H1 (cell line): ENCODE data around the gene FGD4. TPM values are rescaled to one million over a fixed set of nuclear protein-coding genes. Genes with fewer than 3 reads are reported as not detected.

Source experiments
- CTCF ChIA-PET: fragments of 300-600 bp; sonication (Branson Sonifier 250); formaldehyde crosslinking; loops from one replicate; lab custom pipeline; 2021; ENCODE audit not compliant: partially characterized antibody; lab: Charles Lee
- POLR2A ChIA-PET: fragments of 300-600 bp; sonication (Branson Sonifier 250); formaldehyde crosslinking; loops from one replicate; lab custom pipeline; 2021; ENCODE audit warnings: inconsistent platforms; ENCODE audit not compliant: partially characterized antibody; lab: Charles Lee
- DNase-seq, 2 experiments: peaks; one replicate each; pipeline versions ENCODE4 v3.0.0 to v3.0.0-alpha.2; 2010 to 2022; ENCODE audit warnings: low spot score in 2 of 2, low read depth in 1 of 2, mixed read lengths in 1 of 2
- FAIRE-seq: peaks from 2 replicates; lab custom pipeline; 2011; peaks lifted over from hg19 to GRCh38; lab: Jason Lieb, UNC
- H2AFZ ChIP-seq: 2 replicates; pipeline ENCODE4 v1.8.1; 2012; ENCODE audit warnings: low read length, inconsistent platforms
- H2AK5ac ChIP-seq: 2 replicates; pipeline ENCODE4 v1.6.1; 2013; ENCODE audit warnings: low read depth, low read length
- H2BK120ac ChIP-seq: replicated peaks from 2 replicates; pipeline ENCODE3; 2013; ENCODE audit warnings: low read depth, low read length, inconsistent platforms
- H2BK12ac ChIP-seq: 2 replicates; pipeline ENCODE4 v1.6.1; 2013; ENCODE audit warnings: low read depth, low read length
- H2BK15ac ChIP-seq: 2 replicates; pipeline ENCODE4 v1.6.1; 2013; ENCODE audit warnings: low read length
- H2BK20ac ChIP-seq: 2 replicates; pipeline ENCODE4 v1.6.1; 2013; ENCODE audit warnings: low read length
- H2BK5ac ChIP-seq: 2 replicates; pipeline ENCODE4 v1.6.1; 2013; ENCODE audit warnings: low read depth, low read length
- H3K14ac ChIP-seq: 2 replicates; pipeline ENCODE4 v1.6.1; 2013; ENCODE audit warnings: inconsistent platforms; ENCODE audit not compliant: insufficient read length
- H3K18ac ChIP-seq: 2 replicates; pipeline ENCODE4 v1.6.1; 2013; ENCODE audit warnings: low read length; ENCODE audit errors: extremely low read depth
- H3K23ac ChIP-seq: 2 replicates; pipeline ENCODE4 v1.6.1; 2013; ENCODE audit warnings: inconsistent platforms; ENCODE audit not compliant: insufficient read length
- H3K23me2 ChIP-seq: 2 replicates; pipeline ENCODE4 v1.6.1; 2013; ENCODE audit warnings: low read depth, low read length
- H3K27ac ChIP-seq: 2 replicates; pipeline ENCODE4 v1.6.1; 2011; ENCODE audit warnings: low read depth, low read length, inconsistent platforms
- H3K27me3 ChIP-seq, 4 experiments: replicated peaks in 1 of 4; 1 replicate in 1 of 4; 2 replicates in 3 of 4; pipeline versions ENCODE4 v1.6.1 to v1.8.1; 2011 to 2013; ENCODE audit warnings: low read length in 3 of 4, mild to moderate bottlenecking in 3 of 4, inconsistent platforms in 2 of 4, mixed read lengths in 2 of 4, moderate library complexity in 1 of 4; ENCODE audit not compliant: control insufficient read depth in 3 of 4, insufficient read depth in 3 of 4; ENCODE audit errors: extremely low read depth in 1 of 4
- H3K36me3 ChIP-seq, 4 experiments: 2 replicates each; pipeline versions ENCODE4 v1.6.1 to v1.8.1; 2011 to 2013; ENCODE audit warnings: mild to moderate bottlenecking in 4 of 4, low read length in 3 of 4, moderate library complexity in 2 of 4, control low read depth in 1 of 4, inconsistent platforms in 1 of 4; ENCODE audit not compliant: insufficient read depth in 4 of 4, control insufficient read depth in 2 of 4
- H3K4ac ChIP-seq: replicated peaks from 2 replicates; pipeline ENCODE3; 2013; ENCODE audit warnings: low read length, low read depth, mixed read lengths, inconsistent platforms; ENCODE audit not compliant: insufficient read length
- H3K4me1 ChIP-seq, 4 experiments: replicated peaks in 1 of 4; 1 replicate in 1 of 4; 2 replicates in 3 of 4; pipeline versions ENCODE4 v1.6.1 to v1.8.1; 2011 to 2013; ENCODE audit warnings: low read length in 3 of 4, inconsistent platforms in 2 of 4, mixed read lengths in 1 of 4; ENCODE audit not compliant: insufficient read depth in 4 of 4, control insufficient read depth in 3 of 4
- H3K4me2 ChIP-seq, 2 experiments: 2 replicates each; pipeline versions ENCODE4 v1.6.1 to v1.8.1; 2011 to 2013; ENCODE audit warnings: low read depth in 2 of 2, low read length in 2 of 2, control low read depth in 1 of 2, inconsistent platforms in 1 of 2, mild to moderate bottlenecking in 1 of 2; ENCODE audit not compliant: insufficient read depth in 1 of 2
- H3K4me3 ChIP-seq, 4 experiments: fragments of 200-600, 300-600 bp in 1 of 4; sonication (generic), shearing (Covaris generic), sonication (Bioruptor Twin) in 1 of 4; 2 replicates each; pipeline versions ENCODE4 v1.5.1 to v1.8.1; 2011 to 2016; ENCODE audit warnings: low read length in 4 of 4, low read depth in 3 of 4, control low read depth in 2 of 4, inconsistent platforms in 2 of 4, mild to moderate bottlenecking in 2 of 4, mixed read lengths in 1 of 4, moderate library complexity in 1 of 4; ENCODE audit not compliant: insufficient read depth in 2 of 4; ENCODE audit errors: extremely low read depth in 1 of 4
- H3K56ac ChIP-seq: replicated peaks from 2 replicates; pipeline ENCODE3; 2013; ENCODE audit warnings: low read depth, mild to moderate bottlenecking, mixed read lengths, low read length, inconsistent platforms; ENCODE audit not compliant: insufficient read length
- H3K79me1 ChIP-seq: 2 replicates; pipeline ENCODE4 v1.6.1; 2013; ENCODE audit warnings: low read depth, low read length, control low read depth
- H3K79me2 ChIP-seq, 2 experiments: 2 replicates each; pipeline versions ENCODE4 v1.6.1 to v1.8.1; 2012 to 2013; ENCODE audit warnings: low read length in 2 of 2, mild to moderate bottlenecking in 2 of 2, inconsistent platforms in 1 of 2; ENCODE audit not compliant: insufficient read depth in 2 of 2, control insufficient read depth in 1 of 2
- H3K9ac ChIP-seq, 4 experiments: replicated peaks in 1 of 4; 1 replicate in 1 of 4; 2 replicates in 3 of 4; pipeline versions ENCODE4 v1.6.1 to v1.8.1; 2011 to 2013; ENCODE audit warnings: low read depth in 3 of 4, low read length in 3 of 4, control low read depth in 2 of 4, mild to moderate bottlenecking in 2 of 4, moderate library complexity in 2 of 4, inconsistent platforms in 1 of 4; ENCODE audit errors: extremely low read depth in 1 of 4
- H3K9me3 ChIP-seq, 2 experiments: 2 replicates each; pipeline versions ENCODE4 v1.6.1 to v1.8.1; 2012 to 2013; ENCODE audit warnings: mild to moderate bottlenecking in 2 of 2, moderate library complexity in 2 of 2, control low read depth in 1 of 2, inconsistent platforms in 1 of 2, low read depth in 1 of 2, low read length in 1 of 2, mixed read lengths in 1 of 2; ENCODE audit not compliant: insufficient read depth in 2 of 2
- H4K20me1 ChIP-seq, 2 experiments: replicated peaks in 1 of 2; 2 replicates each; pipeline versions ENCODE3 to v1.8.1; 2011 to 2013; ENCODE audit warnings: inconsistent platforms in 2 of 2, low read length in 2 of 2, mild to moderate bottlenecking in 1 of 2; ENCODE audit not compliant: insufficient read depth in 2 of 2, control insufficient read depth in 1 of 2
- H4K5ac ChIP-seq: 2 replicates; pipeline ENCODE4 v1.6.1; 2013; ENCODE audit warnings: low read length, low read depth, mixed read lengths, inconsistent platforms; ENCODE audit not compliant: insufficient read length
- H4K8ac ChIP-seq: 2 replicates; pipeline ENCODE4 v1.8.0; 2013; ENCODE audit warnings: mild to moderate bottlenecking, moderate library complexity, low read length, inconsistent platforms; ENCODE audit not compliant: insufficient read depth; ENCODE audit errors: extremely low read depth
- H4K91ac ChIP-seq: replicated peaks from 2 replicates; pipeline ENCODE3; 2013; ENCODE audit warnings: low read length, mixed read lengths, inconsistent platforms; ENCODE audit not compliant: insufficient read length
- POU5F1 ChIP-seq: IDR thresholded peaks from 2 replicates; pipeline ENCODE4 v1.6.1; 2011; ENCODE audit warnings: low read depth, mild to moderate bottlenecking, low read length, moderate library complexity
- SP1 ChIP-seq: IDR thresholded peaks from 2 replicates; pipeline ENCODE4 v1.6.1; 2011; ENCODE audit warnings: low read depth, low read length
- WGBS, 2 experiments: shearing (Covaris generic) in 1 of 2; methylation state at CpG; one replicate each; pipeline versions ENCODE4 v1.1.6 to v1.1.7; 2013 to 2015; ENCODE audit warnings: low lambda C conversion rate in 2 of 2, mixed read lengths in 2 of 2, inconsistent platforms in 1 of 2, low coverage in 1 of 2, missing lambda C conversion rate in 1 of 2; ENCODE audit not compliant: insufficient replicate concordance in 2 of 2, insufficient coverage in 1 of 2, insufficient read length in 1 of 2; ENCODE audit errors: extremely low coverage in 1 of 2, missing lambda C conversion rate in 1 of 2; 5-methylcytosine and 5-hydroxymethylcytosine counted together
- polyA plus RNA-seq, 7 experiments: library from polyadenylated mRNA; depleted of rRNA in 3 of 7; stranded (reverse) in 5 of 7; unstranded in 2 of 7; fragments of >200 nt in 5 of 7; fragments of 200-250 nt in 2 of 7; gene quantifications; 1 replicate in 5 of 7; 2 replicates in 1 of 7; 4 replicates in 1 of 7; pipeline versions ENCODE4 v1.2.1 to v1.2.3, GENCODE V29; 2011 to 2013; ENCODE audit warnings: missing spikeins in 2 of 7, mixed read lengths in 2 of 7
- total RNA-seq: library from RNA; stranded (reverse); fragmentation: NEBNext Ultra II Directional; extraction: Animal tissue kit (Norgen Biotek cat#: 25700); gene quantifications from 2 replicates; pipeline ENCODE4 v1.2.1, GENCODE V29; 2021

Gene FGD4
- total and polyA plus RNA-seq, 2 of the 8 experiments (the other 6 are each of a cell fraction or from before 2014, with no cell fraction given): 8.5 to 48.2 TPM

- H2BK5ac ChIP-seq: no peak overlapping the region
- no peak overlapping the region for H2AFZ ChIP-seq
- no peaks in the 10 kb centered on the region for H3K79me1 ChIP-seq
- no peak overlapping the region for H3K27ac ChIP-seq
- POLR2A ChIA-PET: interaction anchor here (0.6 to 2.6 kb wide), 3 partner anchors 7 to 22 kb away, joined by 3 to 8 read pairs (median 3); no protein-coding TSS in a partner anchor
- no peak overlapping the region for H2BK120ac ChIP-seq
- H3K4me3 ChIP-seq: no peak overlapping the region
- peak in 1 of 2 experiments; percentile 44 for DNase-seq
- H3K4me1 ChIP-seq: peaks cover 0 to 3% (median under 1%) of the 10 kb centered on the region in 4 experiments; a peak in 3 of 7 replicates
- TF ChIP-seq POU5F1: no peak
- TF ChIP-seq SP1: 0 out of 2 replicates have a peak, but pooled peaks have one; percentile 24
- TF ChIP-seq, all 59 proteins: peak for 1
- Histone ChIP-seq H3K14ac (no peak overlapping the region), H3K79me2 (no peaks in the 10 kb centered on the region), H3K18ac (no peak overlapping the region), H3K4me2 (no peak overlapping the region), H3K23me2 (no peaks in the 10 kb centered on the region), H3K9ac (no peak overlapping the region), H3K27me3 (no peaks in the 10 kb centered on the region), H2BK12ac (no peak overlapping the region), H2AK5ac (no peak overlapping the region), H3K4ac (no peak overlapping the region), H3K56ac (no peak overlapping the region), H4K20me1 (no peaks in the 10 kb centered on the region), H4K91ac (no peak overlapping the region), H3K23ac (no peak overlapping the region), H2BK20ac (no peak overlapping the region), H4K8ac (no peak overlapping the region), H3K36me3 (peaks cover 0 to 4% (median 0%) of the 10 kb centered on the region in 4 experiments; a peak in 1 of 8 replicates), H4K5ac (no peak overlapping the region), H3K9me3 (peaks cover 0 to 5% of the 10 kb centered on the region in 2 experiments; a peak in 1 of 4 replicates), H2BK15ac (no peak overlapping the region)
- CTCF ChIA-PET: interaction anchor here (0.6 to 2.2 kb wide), 3 partner anchors 10 to 236 kb away, joined by 3 to 6 read pairs (median 4); no protein-coding TSS in a partner anchor
- 90% methylated on average over 27 of the region's 47 CpGs; no CpG with 5 or more reads in 1 of the 2 experiments for WGBS, 2 experiments
- FAIRE-seq: peak; percentile 55
These were observed 8.7 kb upstream of the FGD4 start for GRCh38 chr12:32390572-32391219.
